Stimulated activated CD8-positive, alpha-beta memory T cell treated with anti-CD3 and anti-CD28 coated beads, Interleukin-7, amount 100 ng/mL, for 48 hours (primary cell): Measurements from ENCODE around the gene SLC39A8.
"Not testable (repeated sequence)": the region's sequence is repeated elsewhere in the genome, so short reads cannot be mapped to it uniquely, and the experiment has no call there.

ENCODE experiments used
- DNase-seq, 2 donors: peaks; one replicate each; pipeline ENCODE4 v3.0.0-alpha.2; 2020; ENCODE audit warnings: low read depth in 1 of 2; ENCODE audit errors: extremely low read depth in 1 of 2

The SLC39A8 gene

DNA sequence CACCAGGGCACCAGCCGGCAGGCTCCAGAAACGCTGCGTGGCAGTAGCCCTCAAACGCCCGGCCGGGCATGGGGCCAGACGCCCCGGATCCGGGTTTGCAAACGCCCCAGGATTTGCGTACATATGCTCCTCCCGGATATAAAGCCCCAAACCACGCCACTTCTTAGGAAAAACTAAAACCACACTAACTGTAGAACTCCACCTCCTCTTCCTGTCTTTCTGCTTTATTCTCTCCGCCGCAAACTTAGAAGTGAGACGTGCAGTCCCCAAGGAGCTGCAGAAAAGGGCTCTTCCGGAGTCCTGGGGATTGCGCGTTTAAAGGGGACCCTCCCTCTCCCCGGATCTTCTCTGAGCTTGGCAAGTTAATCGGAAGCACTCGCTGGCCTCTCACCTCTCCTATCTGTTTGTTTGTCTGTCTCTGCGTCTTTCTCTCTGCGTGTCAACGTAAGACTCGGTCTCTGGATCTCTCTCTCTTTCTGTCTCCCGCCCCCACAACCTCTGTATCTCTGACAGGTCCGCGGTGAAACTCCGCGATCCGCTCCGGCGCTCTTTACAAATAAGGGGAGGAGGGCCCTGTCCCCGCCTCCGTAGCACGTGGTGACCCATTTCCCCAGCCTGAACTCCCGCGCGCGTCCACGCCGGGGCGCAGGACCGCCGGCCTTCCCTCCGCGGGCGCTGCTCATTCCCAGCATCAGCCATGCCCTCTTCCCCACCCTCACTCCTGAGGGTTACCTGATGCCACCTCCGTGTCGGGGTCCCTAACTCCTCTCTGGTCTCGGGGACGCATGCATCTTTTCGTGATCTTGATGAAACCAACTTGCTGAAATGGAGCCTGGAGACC is at the start of gene SLC39A8:
TSS of gene SLC39A8 (minus strand) at position 529 of the 841 bp plus-strand sequence. CDS start 820 bp downstream, outside the sequence.
- peak; percentile 77 to 88 for DNase-seq

- no peak for DNase-seq
Measured at GRCh38 chr4:102392033-102392744, 46.9 kb upstream of the SLC39A8 start.

DNA sequence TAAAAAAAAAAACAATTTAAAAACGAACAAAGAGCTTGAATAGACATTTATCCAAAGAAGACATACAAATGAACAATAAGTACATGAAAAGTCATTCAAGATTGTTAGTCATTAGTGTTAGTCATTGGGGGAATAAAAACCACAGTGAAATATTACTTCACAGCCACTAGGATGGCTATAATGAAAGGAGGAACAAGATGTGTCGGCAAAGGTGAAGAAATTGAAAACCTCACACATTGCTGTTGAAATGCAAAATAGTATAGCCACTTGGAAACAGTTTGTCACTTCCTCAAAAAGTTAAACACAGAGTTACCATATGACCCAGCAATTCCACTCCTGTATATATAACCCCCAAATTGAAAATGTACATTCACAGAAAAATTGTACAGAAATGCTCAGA is 45.2 kb upstream of the SLC39A8 start:
- no peak for DNase-seq

- no peak for DNase-seq
Measured at GRCh38 chr4:102388611-102389010, 43.3 kb upstream of the SLC39A8 start.

DNA sequence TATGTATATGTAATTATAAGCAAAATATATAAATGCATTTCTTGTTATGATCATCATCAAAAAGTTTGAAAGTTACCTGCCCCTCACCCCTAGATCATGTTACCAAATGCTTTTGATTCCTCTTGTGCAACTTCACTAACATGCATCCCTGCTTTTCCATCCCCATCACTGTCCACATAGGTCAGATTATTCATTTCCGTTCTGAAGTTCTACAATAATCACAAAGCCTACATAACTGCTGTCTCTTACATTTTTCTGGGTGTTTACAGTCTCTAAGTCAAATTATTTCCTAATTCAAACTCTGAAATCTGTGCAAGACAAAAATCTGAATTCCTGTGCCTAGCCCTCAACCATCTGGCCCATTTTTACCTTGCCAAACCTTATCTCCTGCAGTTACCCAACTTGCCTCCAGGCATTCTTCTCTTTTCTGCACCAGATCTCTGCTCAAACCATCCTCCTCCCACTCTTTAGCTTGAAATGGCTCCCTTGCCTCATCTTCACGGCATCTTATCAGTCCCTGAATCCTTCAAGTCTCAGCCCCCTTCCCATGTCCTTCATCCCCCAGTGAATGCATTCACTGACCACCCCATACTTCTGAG is 42.4 kb upstream of the SLC39A8 start:
- DNase-seq, result no peak

DNA sequence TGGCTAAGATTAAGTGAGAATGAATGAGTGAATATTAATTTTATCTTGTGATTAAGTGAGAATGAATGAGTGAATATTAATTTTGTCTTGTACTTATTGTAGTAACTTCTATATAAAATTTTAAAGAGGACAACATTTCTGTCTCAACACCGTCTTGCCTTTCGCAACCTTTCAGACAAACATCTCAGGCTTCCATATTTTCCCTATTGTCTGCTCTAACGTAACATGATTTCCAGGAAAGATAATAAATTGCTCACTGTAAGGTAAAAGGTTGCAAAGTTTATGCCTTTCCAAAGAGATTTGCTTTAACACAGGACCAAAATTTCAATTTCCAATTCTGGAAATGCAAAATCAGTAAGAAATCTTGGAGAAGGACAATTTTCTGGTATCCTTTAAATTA is 41.7 kb upstream of the SLC39A8 start:
- no peak for DNase-seq

GRCh38 chr4:102380253-102380652 is 35.0 kb upstream of the SLC39A8 start:
- not testable (repeated sequence) for DNase-seq

DNA sequence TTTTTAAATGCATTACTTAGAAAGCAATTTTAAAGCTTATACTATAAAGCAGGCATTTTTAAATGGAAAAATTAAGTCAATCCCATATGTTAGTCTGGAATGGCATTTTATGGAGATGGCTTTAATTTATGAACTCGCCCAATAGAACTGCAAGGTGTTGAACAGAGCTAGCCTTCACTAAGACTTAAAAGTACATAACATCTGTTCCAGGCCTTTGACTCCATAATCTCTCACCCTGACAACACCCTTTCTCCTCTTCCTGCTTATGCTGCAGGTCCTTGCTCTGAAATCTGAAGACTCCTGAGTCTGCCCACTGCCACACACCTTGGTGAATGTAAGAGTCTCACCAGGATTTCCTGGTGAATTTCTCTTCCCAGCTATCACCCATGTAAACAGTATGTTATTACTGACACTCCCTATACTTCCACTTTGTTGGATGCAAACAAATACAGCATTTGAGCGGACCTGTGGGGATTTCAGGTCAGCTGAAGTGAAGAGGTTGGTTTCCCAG is 17.7 kb upstream of the SLC39A8 start:
- no peak for DNase-seq

DNA sequence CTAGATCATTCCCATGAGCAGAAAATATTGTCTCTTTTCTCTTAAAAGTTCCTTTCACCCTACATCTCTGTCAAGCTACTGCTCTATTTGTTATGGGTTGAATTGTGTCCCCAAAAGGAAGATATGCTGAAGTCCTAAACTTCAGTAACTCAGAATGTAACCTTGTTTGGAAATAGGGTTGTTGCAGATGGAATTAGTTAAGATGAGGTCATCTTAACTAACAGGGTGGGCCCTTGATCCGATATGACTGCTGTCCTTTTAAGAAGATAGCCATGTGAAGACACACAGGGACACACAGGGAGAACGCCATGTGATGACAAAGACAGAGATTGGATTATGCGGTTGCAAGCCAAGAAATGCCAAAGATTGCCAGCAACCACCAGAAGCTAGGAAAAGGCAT is 12.8 kb upstream of the SLC39A8 start:
- no peak for DNase-seq

DNA sequence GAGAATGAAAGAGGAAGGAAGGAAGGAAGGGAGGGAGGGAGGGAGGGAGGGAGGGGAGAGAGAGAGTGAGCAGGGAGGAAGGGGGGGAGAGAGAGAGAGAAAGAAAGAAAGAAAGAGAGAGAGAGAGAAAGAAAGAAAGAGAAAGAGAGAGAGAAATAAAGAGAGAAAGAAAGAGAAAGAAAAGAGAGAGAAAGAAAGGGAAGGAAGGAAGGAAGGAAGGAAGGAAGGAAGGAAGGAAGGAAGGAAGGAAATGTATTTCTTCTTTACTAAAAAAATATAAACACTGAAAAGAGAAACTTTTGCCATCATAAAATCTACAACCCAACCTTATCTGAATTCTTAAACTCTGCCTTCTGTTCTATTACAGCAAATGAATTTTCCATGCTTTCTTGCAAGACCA is 12.4 kb upstream of the SLC39A8 start:
- DNase-seq, result not testable (repeated sequence)

- no peak for DNase-seq
Measured at GRCh38 chr4:102356562-102357202, 11.4 kb upstream of the SLC39A8 start.

GRCh38 chr4:102355748-102356147 is 10.5 kb upstream of the SLC39A8 start:
- DNase-seq, result no peak

DNA sequence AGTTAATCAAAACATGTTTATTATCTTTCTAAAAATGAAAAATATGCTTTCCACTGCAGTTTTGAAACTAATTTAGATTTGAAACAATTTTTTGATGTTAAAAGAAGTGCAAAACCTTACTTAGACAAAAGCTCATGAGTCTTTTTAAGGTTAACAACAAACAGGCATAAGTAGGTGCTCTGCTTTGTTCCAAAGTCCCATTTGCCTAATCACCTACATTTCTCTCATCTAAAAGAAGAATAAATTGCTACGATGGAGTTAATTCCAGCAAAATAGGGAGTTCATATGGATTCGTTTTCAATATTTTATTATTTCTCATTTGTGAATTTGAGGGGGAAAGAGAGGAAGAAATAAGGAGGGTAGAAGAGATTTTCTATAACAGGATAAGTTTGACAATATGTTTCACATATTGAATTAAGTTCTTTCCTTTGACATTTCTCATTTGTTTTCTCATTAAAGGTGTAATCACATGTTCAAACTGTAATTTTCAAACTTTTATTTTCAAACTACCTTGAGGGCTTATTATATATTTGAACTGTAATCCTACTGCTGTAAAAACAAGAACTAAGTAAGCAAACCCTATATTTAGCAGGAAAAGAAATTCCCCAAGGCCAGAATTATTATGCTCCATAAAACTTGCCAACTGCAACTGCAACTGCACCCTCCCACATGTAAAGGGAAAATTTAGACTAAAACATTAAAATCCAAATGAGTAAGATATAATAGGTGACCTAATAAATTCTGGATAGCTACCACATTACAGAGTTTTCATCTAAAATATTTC is 9.6 kb upstream of the SLC39A8 start:
- no peak for DNase-seq

- DNase-seq, result no peak
Measured at GRCh38 chr4:102352781-102353180, 7.5 kb upstream of the SLC39A8 start.

DNA sequence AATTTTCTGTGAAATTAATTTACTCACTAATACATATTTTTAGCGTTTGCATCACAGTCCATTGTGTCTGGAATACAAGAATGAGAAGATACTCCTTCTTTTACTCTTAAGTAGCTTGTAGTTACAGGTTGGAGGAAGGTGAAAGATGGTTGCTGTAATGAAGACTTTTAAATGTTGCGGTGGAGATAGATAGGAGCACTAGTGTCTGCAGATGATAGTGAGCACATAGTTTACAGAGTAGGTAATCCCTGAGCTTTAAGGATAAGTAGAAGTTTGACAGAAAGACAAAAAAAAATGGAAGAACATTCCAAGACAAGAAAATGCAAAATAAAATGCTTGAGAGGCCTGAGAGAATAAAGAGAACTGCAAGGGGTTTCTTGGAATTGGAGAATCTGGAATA is 5.4 kb upstream of the SLC39A8 start:
- no peak for DNase-seq

DNA sequence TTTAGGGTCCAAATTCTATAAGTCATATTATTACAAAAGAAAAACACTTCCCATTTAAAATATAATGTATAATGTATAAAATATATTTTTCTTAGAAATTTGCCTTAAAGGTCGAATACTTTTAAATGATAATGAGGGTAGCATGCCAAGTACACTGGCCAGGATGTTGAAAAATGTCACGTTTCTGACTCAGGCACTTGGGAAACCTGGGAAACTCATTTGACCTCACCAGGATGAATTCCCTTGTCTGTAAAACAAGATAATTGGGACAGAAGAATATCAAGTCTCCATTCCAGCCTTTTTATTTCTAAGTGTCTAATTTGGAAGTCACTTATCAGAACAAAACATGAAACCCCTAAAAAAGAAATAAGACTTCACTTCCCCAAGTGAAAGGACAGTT is 3.4 kb upstream of the SLC39A8 start:
- no peak for DNase-seq

DNA sequence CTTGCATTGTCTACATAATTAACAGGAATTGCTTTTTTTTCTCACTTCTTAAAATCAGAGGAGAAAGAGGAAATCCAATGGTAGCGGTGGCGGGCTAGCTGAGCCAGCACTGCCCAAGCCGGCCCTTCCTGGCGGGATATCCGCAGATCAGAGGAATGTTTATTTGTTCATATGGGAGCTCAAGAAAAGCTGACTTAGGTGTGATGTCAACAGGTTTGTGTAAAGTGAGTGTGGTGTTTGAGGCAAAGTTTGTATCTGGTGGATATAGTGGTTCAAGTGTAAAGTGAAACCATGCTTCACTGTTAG is 466 bp upstream of the SLC39A8 start:
- no peak for DNase-seq

DNA sequence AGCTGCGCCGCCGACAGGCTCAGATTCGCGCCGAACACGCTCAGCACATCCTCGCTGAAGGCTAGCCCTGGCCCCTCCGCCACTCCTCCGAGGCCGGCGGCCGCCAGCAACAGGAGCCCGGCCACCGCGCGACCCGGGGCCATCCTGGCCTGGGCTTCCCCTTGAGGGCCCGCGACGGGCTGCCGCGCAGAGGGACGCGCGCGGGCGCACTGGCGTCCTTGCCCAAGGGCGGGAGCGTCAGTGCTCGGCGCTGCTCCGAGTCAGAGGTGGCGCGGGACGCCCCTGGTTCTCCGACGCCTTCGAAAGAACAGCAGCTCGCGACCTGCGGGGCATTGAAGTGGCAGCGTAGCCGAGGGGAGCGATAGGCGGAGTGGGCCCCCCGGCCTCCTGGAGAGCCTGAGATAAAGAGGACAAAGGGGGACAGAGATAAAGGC is 745 bp downstream of the SLC39A8 start:
- peak; percentile 48 to 50 for DNase-seq

- peak in 1 of 2 donors; percentile 56 for DNase-seq
Measured at GRCh38 chr4:102343964-102344519, 1.2 kb downstream of the SLC39A8 start.

GRCh38 chr4:102342404-102343074 is 2.7 kb downstream of the SLC39A8 start:
- DNase-seq, result no peak
